GM12878 (cell line): Measurements from ENCODE around the gene TBL1XR1. TPM values are rescaled to one million over a fixed set of nuclear protein-coding genes. Genes with fewer than 3 reads are reported as not detected.

ENCODE experiments used
- ATAC-seq: fragments of 200-7000 bp; cut with Tn5 transposase; 3 replicates; pipeline ENCODE4 v1.9.1; 2020; ENCODE audit warnings: mild to moderate bottlenecking, moderate library complexity
- BruUV-seq: library from RNA; stranded (reverse); fragments of 400-500 nt; replicated peaks from 2 replicates; lab custom pipeline; 2021; lab: Mats Ljungman, UMichigan
- CTCF ChIA-PET: fragments of 300-600 bp; sonication (Branson Sonifier 250); formaldehyde crosslinking; extraction: SDS; loops from one replicate; lab custom pipeline; 2021; ENCODE audit warnings: inconsistent platforms; lab: Yijun Ruan, JAX
- POLR2A ChIA-PET: fragments of 350-600 bp; formaldehyde crosslinking; extraction: SDS; loops from one replicate; lab custom pipeline; 2021; ENCODE audit warnings: inconsistent platforms; lab: Charles Lee
- RAD21 ChIA-PET: fragments of 300-600 bp; sonication (Branson Sonifier 250); formaldehyde crosslinking; loops from one replicate; lab custom pipeline; 2023; ENCODE audit warnings: antibody characterized with exemption; ENCODE audit not compliant: unreplicated experiment; lab: Charles Lee
- SMC1A ChIA-PET: fragments of 300-600 bp; sonication (Branson Sonifier 250); formaldehyde crosslinking; loops from one replicate; lab custom pipeline; 2023; ENCODE audit not compliant: unreplicated experiment, uncharacterized antibody; lab: Charles Lee
- DNase-seq: peaks from one replicate; pipeline ENCODE4 v3.0.0-alpha.2; 2011; ENCODE audit warnings: low read depth, low spot score
- FAIRE-seq: peaks from 3 replicates; lab custom pipeline; 2011; peaks lifted over from hg19 to GRCh38; lab: Jason Lieb, UNC
- H2AFZ ChIP-seq: 2 replicates; pipeline ENCODE4 v1.6.0; 2011; ENCODE audit warnings: low read depth, low read length, control low read depth; ENCODE audit not compliant: control insufficient read depth
- H3K27ac ChIP-seq: 2 replicates; pipeline ENCODE4 v1.5.1; 2011; ENCODE audit warnings: control low read depth; ENCODE audit not compliant: control insufficient read depth, insufficient read depth
- H3K27me3 ChIP-seq, 2 experiments: replicated peaks in 1 of 2; 2 replicates each; pipeline versions ENCODE4 v1.6.0 to v1.6.1; 2011; ENCODE audit warnings: low read length in 1 of 2; ENCODE audit not compliant: control insufficient read depth in 2 of 2, insufficient read depth in 2 of 2
- H3K36me3 ChIP-seq, 2 experiments: 2 replicates each; pipeline ENCODE4 v1.5.1; 2011; ENCODE audit warnings: low read length in 1 of 2; ENCODE audit not compliant: control insufficient read depth in 2 of 2, insufficient read depth in 2 of 2
- H3K4me1 ChIP-seq: 2 replicates; pipeline ENCODE4 v1.6.1; 2011; ENCODE audit warnings: mild to moderate bottlenecking, low read length, moderate library complexity, mixed read lengths; ENCODE audit not compliant: control insufficient read depth, insufficient read depth
- H3K4me2 ChIP-seq: 2 replicates; pipeline ENCODE4 v1.6.0; 2011; ENCODE audit warnings: control low read depth; ENCODE audit not compliant: control insufficient read depth, insufficient read depth
- H3K4me3 ChIP-seq: fragments of 200-600 bp; sonication (generic); 2 replicates; pipeline ENCODE4 v1.5.1; 2016
- H3K79me2 ChIP-seq: 2 replicates; pipeline ENCODE4 v1.6.0; 2011; ENCODE audit warnings: low read length; ENCODE audit not compliant: control insufficient read depth, insufficient read depth
- H3K9ac ChIP-seq: 2 replicates; pipeline ENCODE4 v1.8.0; 2011; ENCODE audit warnings: low read length, control low read depth, mixed read lengths; ENCODE audit not compliant: control insufficient read depth, insufficient read depth
- H3K9me3 ChIP-seq: replicated peaks from 3 replicates; pipeline ENCODE4 v1.5.1; 2011; ENCODE audit warnings: mild to moderate bottlenecking, low read length; ENCODE audit not compliant: control insufficient read depth, insufficient read depth
- H4K20me1 ChIP-seq: 2 replicates; pipeline ENCODE4 v1.6.0; 2011; ENCODE audit not compliant: control insufficient read depth, insufficient read depth
- CBX3 ChIP-seq: fragments of 200-600 bp; sonication (generic); IDR thresholded peaks from 2 replicates; pipeline ENCODE4 v1.6.1; 2016; ENCODE audit warnings: low read depth, borderline replicate concordance
- EGR1 ChIP-seq, 2 experiments: IDR thresholded peaks; 1 replicate in 1 of 2; 2 replicates in 1 of 2; pipeline ENCODE4 v1.6.1; 2011 to 2012; ENCODE audit warnings: low read depth in 2 of 2, low read length in 2 of 2, borderline replicate concordance in 1 of 2, mild to moderate bottlenecking in 1 of 2, moderate library complexity in 1 of 2
- IRF4 ChIP-seq: IDR thresholded peaks from 2 replicates; pipeline ENCODE4 v1.6.1; 2011; ENCODE audit warnings: low read depth, low read length
- LARP7 ChIP-seq: fragments of 450-650 bp; IDR thresholded peaks from 2 replicates; pipeline ENCODE4 v1.6.1; 2017; ENCODE audit warnings: mild to moderate bottlenecking
- MEF2A ChIP-seq: IDR thresholded peaks from 2 replicates; pipeline ENCODE4 v1.6.1; 2011; ENCODE audit warnings: low read depth, mild to moderate bottlenecking, low read length, moderate library complexity; ENCODE audit not compliant: insufficient read depth
- NFIC ChIP-seq: IDR thresholded peaks from 2 replicates; pipeline ENCODE4 v1.6.1; 2012; ENCODE audit warnings: low read depth, mild to moderate bottlenecking, inconsistent platforms, low read length, moderate library complexity
- SIX5 ChIP-seq: IDR thresholded peaks from 2 replicates; pipeline ENCODE4 v1.6.1; 2011; ENCODE audit warnings: mild to moderate bottlenecking, low read depth, low read length, moderate library complexity; ENCODE audit not compliant: severe bottlenecking
- SMAD5 ChIP-seq: IDR thresholded peaks from 2 replicates; pipeline ENCODE4 v1.6.1; 2016; ENCODE audit warnings: antibody characterized with exemption, low read depth
- SMARCA5 ChIP-seq: fragments of 450-650 bp; IDR thresholded peaks from 2 replicates; pipeline ENCODE4 v1.6.1; 2017; ENCODE audit warnings: mild to moderate bottlenecking
- TCF3 ChIP-seq: IDR thresholded peaks from 2 replicates; pipeline ENCODE4 v1.6.1; 2012; ENCODE audit warnings: low read depth, mild to moderate bottlenecking, low read length, borderline replicate concordance; ENCODE audit not compliant: insufficient read depth
- USF1 ChIP-seq: IDR thresholded peaks from 2 replicates; pipeline ENCODE4 v1.6.1; 2011; ENCODE audit warnings: borderline replicate concordance, low read depth, mild to moderate bottlenecking, moderate library complexity, mixed read lengths, low read length; ENCODE audit not compliant: insufficient read depth; ENCODE audit errors: extremely low read length
- ZNF592 ChIP-seq: fragments of 450-650 bp; IDR thresholded peaks from 2 replicates; pipeline ENCODE4 v1.6.1; 2017; ENCODE audit warnings: mild to moderate bottlenecking, moderate library complexity
- WGBS: methylation state at CpG from one replicate; pipeline ENCODE4 v1.1.6; 2016; ENCODE audit warnings: low lambda C conversion rate; ENCODE audit not compliant: insufficient replicate concordance, insufficient coverage; ENCODE audit errors: missing lambda C conversion rate; 5-methylcytosine and 5-hydroxymethylcytosine counted together
- in situ Hi-C: fragments of 300-500 bp; cut with MboI; formaldehyde crosslinking; loops from 9 replicates; pipeline ENCODE4 v1.14.3; 2018; ENCODE audit warnings: mixed read lengths
- intact Hi-C: fragments of 100-400 bp; cut with micrococcal nuclease; formaldehyde crosslinking; loops from one replicate; pipeline ENCODE4 v1.14.2; 2022; ENCODE audit not compliant: unreplicated experiment
- polyA plus RNA-seq, 11 experiments: library from polyadenylated mRNA; depleted of rRNA in 4 of 11; unstranded in 6 of 11; stranded (reverse) in 5 of 11; fragments of >200 nt; fragmentation: Nextera tagmentation in 4 of 11; fragmentation: Illumina TruSeq in 1 of 11; extraction: Ambion mirVana in 4 of 11; extraction: Trizol in 1 of 11; gene quantifications; 1 replicate in 1 of 11; 2 replicates in 10 of 11; pipeline versions ENCODE4 v1.2.1 to v1.2.3, GENCODE V29; 2011 to 2016; ENCODE audit warnings: inconsistent platforms in 2 of 11, missing spikeins in 2 of 11, low read depth in 1 of 11
- total RNA-seq, 4 experiments: library from RNA; depleted of rRNA in 3 of 4; stranded (reverse); fragments of >200 nt in 3 of 4; fragmentation: Illumina TruSeq in 1 of 4; extraction: Trizol in 1 of 4; gene quantifications; 2 replicates each; pipeline versions ENCODE4 v1.2.1 to v1.2.3, GENCODE V29; 2013 to 2021
- TF ChIP-seq, protein P1 (sequence below): fragments of 450-650 bp; IDR thresholded peaks from 2 replicates; pipeline ENCODE4 v1.6.1; 2017; ENCODE audit warnings: borderline replicate concordance
- TF ChIP-seq, protein P2 (sequence below): fragments of 150-350 bp; IDR thresholded peaks from 2 replicates; pipeline ENCODE4 v1.6.1; 2016; ENCODE audit warnings: low read depth, low read length

The TBL1XR1 gene
- total and polyA plus RNA-seq, 10 of the 15 experiments (the other 5 are each of a cell fraction or from before 2014, with no cell fraction given) = 13.0 to 115 (median 60.4) TPM

- Histone ChIP-seq H3K4me1 (peaks cover 8% of the 10 kb centered on the region), H3K36me3 (no peaks in the 10 kb centered on the region), H3K79me2 (peaks cover 94% of the 10 kb centered on the region), H3K4me3 (no peak overlapping the region), H3K27ac (peak overlapping the region; percentile 56), H3K9ac (no peak overlapping the region; the same call in 1 of the 2 replicates), H2AFZ (no peak overlapping the region), H3K9me3 (no peaks in the 10 kb centered on the region), H4K20me1 (no peaks in the 10 kb centered on the region), H3K27me3 (no peaks in the 10 kb centered on the region), H3K4me2 (peak overlapping the region; percentile 72)
- no TSS peak for BruUV-seq
- no peak for DNase-seq
- ATAC-seq = peak; percentile 59
- intact Hi-C loops = no loop called here
- in situ Hi-C loops = no loop called here
- RAD21 ChIA-PET = interaction anchor here (0.8 to 2.0 kb wide), 5 partner anchors 10 to 53 kb away, joined by 3 to 4 read pairs (median 4); no protein-coding TSS in a partner anchor
- SMC1A ChIA-PET = interaction anchor here (0.7 to 2.6 kb wide), 6 partner anchors 8 to 497 kb away, joined by 3 to 11 read pairs (median 5); no protein-coding TSS in a partner anchor
- CTCF ChIA-PET = interaction anchor here (0.6 kb wide), 1 partner anchor 23 kb away, joined by 3 read pairs; no protein-coding TSS in a partner anchor
- 58% methylated on average over 7 of the region's 7 CpGs for WGBS
- POLR2A ChIA-PET = no interaction called here
- no peak for FAIRE-seq
- TF ChIP-seq MEF2A (no peak), SMARCA5 (no peak), CBX3 (no peak), LARP7 (no peak), NFIC (no peak), SIX5 (no peak), USF1 (no peak), EGR1 (IDR thresholded peaks at IDR 0.05; ENCODE audit: borderline replicate concordance in 1 of 2, low read depth in 2 of 2, low read length in 2 of 2) (no peak), IRF4 (no peak), SMAD5 (no peak), TCF3 (no peak), ZNF592 (no peak)
- TF ChIP-seq, protein P1, sequence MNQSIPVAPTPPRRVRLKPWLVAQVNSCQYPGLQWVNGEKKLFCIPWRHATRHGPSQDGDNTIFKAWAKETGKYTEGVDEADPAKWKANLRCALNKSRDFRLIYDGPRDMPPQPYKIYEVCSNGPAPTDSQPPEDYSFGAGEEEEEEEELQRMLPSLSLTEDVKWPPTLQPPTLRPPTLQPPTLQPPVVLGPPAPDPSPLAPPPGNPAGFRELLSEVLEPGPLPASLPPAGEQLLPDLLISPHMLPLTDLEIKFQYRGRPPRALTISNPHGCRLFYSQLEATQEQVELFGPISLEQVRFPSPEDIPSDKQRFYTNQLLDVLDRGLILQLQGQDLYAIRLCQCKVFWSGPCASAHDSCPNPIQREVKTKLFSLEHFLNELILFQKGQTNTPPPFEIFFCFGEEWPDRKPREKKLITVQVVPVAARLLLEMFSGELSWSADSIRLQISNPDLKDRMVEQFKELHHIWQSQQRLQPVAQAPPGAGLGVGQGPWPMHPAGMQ = no peak
- TF ChIP-seq, protein P2, sequence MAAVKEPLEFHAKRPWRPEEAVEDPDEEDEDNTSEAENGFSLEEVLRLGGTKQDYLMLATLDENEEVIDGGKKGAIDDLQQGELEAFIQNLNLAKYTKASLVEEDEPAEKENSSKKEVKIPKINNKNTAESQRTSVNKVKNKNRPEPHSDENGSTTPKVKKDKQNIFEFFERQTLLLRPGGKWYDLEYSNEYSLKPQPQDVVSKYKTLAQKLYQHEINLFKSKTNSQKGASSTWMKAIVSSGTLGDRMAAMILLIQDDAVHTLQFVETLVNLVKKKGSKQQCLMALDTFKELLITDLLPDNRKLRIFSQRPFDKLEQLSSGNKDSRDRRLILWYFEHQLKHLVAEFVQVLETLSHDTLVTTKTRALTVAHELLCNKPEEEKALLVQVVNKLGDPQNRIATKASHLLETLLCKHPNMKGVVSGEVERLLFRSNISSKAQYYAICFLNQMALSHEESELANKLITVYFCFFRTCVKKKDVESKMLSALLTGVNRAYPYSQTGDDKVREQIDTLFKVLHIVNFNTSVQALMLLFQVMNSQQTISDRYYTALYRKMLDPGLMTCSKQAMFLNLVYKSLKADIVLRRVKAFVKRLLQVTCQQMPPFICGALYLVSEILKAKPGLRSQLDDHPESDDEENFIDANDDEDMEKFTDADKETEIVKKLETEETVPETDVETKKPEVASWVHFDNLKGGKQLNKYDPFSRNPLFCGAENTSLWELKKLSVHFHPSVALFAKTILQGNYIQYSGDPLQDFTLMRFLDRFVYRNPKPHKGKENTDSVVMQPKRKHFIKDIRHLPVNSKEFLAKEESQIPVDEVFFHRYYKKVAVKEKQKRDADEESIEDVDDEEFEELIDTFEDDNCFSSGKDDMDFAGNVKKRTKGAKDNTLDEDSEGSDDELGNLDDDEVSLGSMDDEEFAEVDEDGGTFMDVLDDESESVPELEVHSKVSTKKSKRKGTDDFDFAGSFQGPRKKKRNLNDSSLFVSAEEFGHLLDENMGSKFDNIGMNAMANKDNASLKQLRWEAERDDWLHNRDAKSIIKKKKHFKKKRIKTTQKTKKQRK = no peak
Measured at GRCh38 chr3:177185035-177185574, 12.2 kb downstream of the TBL1XR1 start.
